Prostate gland (tissue), 2 donors: ENCODE measurements around the gene MPC1. TPM values are rescaled to one million over a fixed set of nuclear protein-coding genes. Genes with fewer than 3 reads are reported as not detected.

Experiments used
- DNase-seq: peaks from one replicate; pipeline ENCODE4 v3.0.0-alpha.2; 2019; ENCODE audit warnings: low spot score
- H3K27ac ChIP-seq, 2 donors: fragments of 200-600 bp; sonication (generic); 2 replicates each; pipeline ENCODE4 v1.5.1; 2017 to 2019
- H3K27me3 ChIP-seq: fragments of 200-600 bp; sonication (generic); replicated peaks from 2 replicates; pipeline ENCODE4 v1.5.1; 2019; ENCODE audit not compliant: insufficient read depth
- H3K36me3 ChIP-seq, 2 donors: fragments of 200-600 bp; sonication (generic); 1 replicate in 1 of 2; 2 replicates in 1 of 2; pipeline versions ENCODE4 v1.5.1 to v1.8.1; 2017 to 2019
- H3K4me1 ChIP-seq: fragments of 200-600 bp; sonication (generic); replicated peaks from 2 replicates; pipeline ENCODE4 v1.5.1; 2019
- H3K4me3 ChIP-seq, 2 donors: fragments of 200-600 bp; sonication (generic); 2 replicates each; pipeline ENCODE4 v1.5.1; 2017 to 2019
- H3K9me3 ChIP-seq: fragments of 200-600 bp; sonication (generic); 2 replicates; pipeline ENCODE4 v1.5.1; 2017
- CTCF ChIP-seq, 4 experiments: fragments of 200-600 bp in 2 of 4; fragments of 450-650 bp in 2 of 4; sonication (generic) in 2 of 4; IDR thresholded peaks; 1 replicate in 3 of 4; 2 replicates in 1 of 4; pipeline ENCODE4 v1.5.1; 2016 to 2019; ENCODE audit warnings: antibody characterized with exemption in 4 of 4, mild to moderate bottlenecking in 2 of 4, moderate library complexity in 2 of 4
- POLR2A ChIP-seq: fragments of 450-650 bp; IDR thresholded peaks from one replicate; pipeline ENCODE4 v1.6.1; 2016; ENCODE audit warnings: antibody characterized with exemption, mild to moderate bottlenecking
- POLR2AphosphoS5 ChIP-seq: sonication (generic); formaldehyde crosslinking; IDR thresholded peaks from one replicate; pipeline ENCODE4 v1.6.1; 2017; ENCODE audit warnings: antibody characterized with exemption
- WGBS: methylation state at CpG from one replicate; pipeline ENCODE4 v1.1.5; 2018; 5-methylcytosine and 5-hydroxymethylcytosine counted together
- intact Hi-C: fragments of 100-400 bp; cut with DNase I; formaldehyde crosslinking; loops from one replicate; pipeline ENCODE4 v1.14.2; 2022
- total RNA-seq, 2 donors: library from RNA; depleted of rRNA; stranded (reverse); fragments of >200 nt; gene quantifications; one replicate each; pipeline ENCODE4 v1.1.0, GENCODE V29; 2016

MPC1 gene
- total RNA-seq, 2 donors from 2014 or later: 25.3 to 58.9 TPM

DNA sequence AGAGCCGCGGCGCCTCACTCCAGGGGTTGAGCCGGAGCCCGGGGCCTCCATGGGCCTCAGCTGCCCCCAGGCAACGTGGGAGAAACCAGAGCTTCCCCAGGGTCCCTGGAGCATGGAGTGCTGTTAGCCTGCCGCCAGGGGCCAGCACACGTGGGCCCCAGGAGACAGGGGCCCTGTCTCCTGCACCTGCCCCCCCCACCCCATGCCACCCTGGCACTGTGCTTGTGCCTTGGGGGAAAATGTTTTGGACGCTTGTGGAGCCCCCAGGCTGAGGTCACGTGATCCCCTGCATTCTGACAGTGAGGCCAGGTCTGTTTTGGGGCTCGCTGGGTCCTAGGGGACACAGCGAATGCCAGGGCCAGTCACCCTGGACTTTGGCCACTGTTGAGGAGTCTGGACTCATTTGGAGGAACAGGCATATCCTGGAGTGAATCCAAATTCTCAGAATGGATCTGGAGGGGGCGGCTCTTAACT, 30.2 kb upstream of the MPC1 start:
- no peak for TF ChIP-seq POLR2AphosphoS5
- TF ChIP-seq CTCF (IDR thresholded peaks at IDR 0.05): no peak
- TF ChIP-seq POLR2A: no peak
- intact Hi-C loops: no loop called here
- no peak for DNase-seq
- Histone ChIP-seq H3K27me3 (no peaks in the 10 kb centered on the region), H3K4me3 (no peak overlapping the region), H3K9me3 (no peaks in the 10 kb centered on the region), H3K27ac (no peak overlapping the region), H3K36me3 (no peaks in the 10 kb centered on the region), H3K4me1 (no peaks in the 10 kb centered on the region)
- 96% methylated on average over 7 of the region's 13 CpGs for WGBS

GRCh38 chr6:166412156-166412910, 29.6 kb upstream of the MPC1 start:
- Histone ChIP-seq H3K36me3 (no peaks in the 10 kb centered on the region), H3K27me3 (no peaks in the 10 kb centered on the region), H3K27ac (no peak overlapping the region), H3K4me3 (no peak overlapping the region), H3K4me1 (no peaks in the 10 kb centered on the region), H3K9me3 (no peaks in the 10 kb centered on the region)
- DNase-seq: no peak
- intact Hi-C loops: no loop called here
- no peak for TF ChIP-seq POLR2AphosphoS5
- whole genome bisulfite sequencing: 95% methylated on average over 43 of the region's 49 CpGs

- Histone ChIP-seq H3K27me3 (no peaks in the 10 kb centered on the region), H3K4me1 (no peaks in the 10 kb centered on the region), H3K27ac (no peak overlapping the region), H3K9me3 (no peaks in the 10 kb centered on the region), H3K36me3 (no peaks in the 10 kb centered on the region), H3K4me3 (no peak overlapping the region)
- intact Hi-C loops: no loop called here
- no peak for DNase-seq
- TF ChIP-seq CTCF (IDR thresholded peaks at IDR 0.05): no peak
- no peak for TF ChIP-seq POLR2AphosphoS5
- no peak for TF ChIP-seq POLR2A
- WGBS: 91% methylated on average over 12 of the region's 12 CpGs
These were observed 29.0 kb upstream of the MPC1 start for GRCh38 chr6:166411721-166412151.

DNA sequence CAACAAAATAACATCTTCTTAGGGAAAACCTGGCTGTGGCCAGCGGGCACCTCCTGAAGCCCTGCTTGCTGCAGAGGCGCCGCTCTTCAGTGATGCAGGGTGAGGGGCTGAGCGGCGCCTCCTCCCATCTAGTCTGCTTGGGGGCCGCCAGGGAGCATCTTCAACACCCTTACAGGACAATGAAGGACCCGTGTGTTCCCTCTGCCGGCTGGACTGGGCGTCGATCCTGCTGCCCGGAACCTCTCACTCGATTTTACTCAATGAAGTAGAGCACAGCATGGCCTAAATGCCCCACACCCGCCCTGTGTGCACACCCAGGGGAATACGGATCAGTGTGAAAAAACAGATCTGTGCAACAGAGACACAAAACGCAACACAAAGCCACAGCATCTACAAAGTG, 28.5 kb upstream of the MPC1 start:
- intact Hi-C loops: no loop called here
- Histone ChIP-seq H3K9me3 (no peaks in the 10 kb centered on the region), H3K4me1 (no peaks in the 10 kb centered on the region), H3K4me3 (no peak overlapping the region), H3K27me3 (no peaks in the 10 kb centered on the region), H3K27ac (no peak overlapping the region), H3K36me3 (no peaks in the 10 kb centered on the region)
- no peak for DNase-seq
- no peak for TF ChIP-seq CTCF (IDR thresholded peaks at IDR 0.05)
- no peak for TF ChIP-seq POLR2A
- TF ChIP-seq POLR2AphosphoS5: no peak
- WGBS: 86% methylated on average over 15 of the region's 15 CpGs

GRCh38 chr6:166410426-166410935, 27.7 kb upstream of the MPC1 start:
- H3K27ac ChIP-seq: no peak overlapping the region
- no peak for TF ChIP-seq POLR2A
- TF ChIP-seq POLR2AphosphoS5: no peak
- no peak for TF ChIP-seq CTCF (IDR thresholded peaks at IDR 0.05)
- H3K9me3 ChIP-seq: no peaks in the 10 kb centered on the region
- no peaks in the 10 kb centered on the region for H3K27me3 ChIP-seq
- no peak overlapping the region for H3K4me3 ChIP-seq
- H3K36me3 ChIP-seq: no peaks in the 10 kb centered on the region
- WGBS: 86% methylated on average over 10 of the region's 10 CpGs
- no peak for DNase-seq
- no peaks in the 10 kb centered on the region for H3K4me1 ChIP-seq
- intact Hi-C loops: no loop called here
